A673 (cell line): ENCODE results near the gene DNASE1. TPM values are rescaled to one million over a fixed set of nuclear protein-coding genes. Genes with fewer than 3 reads are reported as not detected.

Experiments used
- BruUV-seq: library from RNA; stranded (reverse); fragments of 400-500 nt; replicated peaks from 2 replicates; lab custom pipeline; 2021; lab: Mats Ljungman, UMichigan
- CTCF ChIA-PET: fragments of 300-600 bp; sonication (Branson Sonifier 250); formaldehyde crosslinking; loops from one replicate; lab custom pipeline; 2022; ENCODE audit warnings: antibody characterized with exemption; lab: Charles Lee
- POLR2A ChIA-PET: fragments of 300-600 bp; sonication (Branson Sonifier 250); formaldehyde crosslinking; loops from one replicate; lab custom pipeline; 2022; ENCODE audit warnings: antibody characterized with exemption; ENCODE audit not compliant: low non-redundant PET; lab: Charles Lee
- DNase-seq: peaks from one replicate; pipeline ENCODE4 v3.0.0-alpha.2; 2015; ENCODE audit warnings: low spot score
- H3K27ac ChIP-seq: fragments of 200-600 bp; sonication (generic); 2 replicates; pipeline ENCODE4 v1.5.1; 2016; ENCODE audit warnings: mixed run types, low read depth, mild to moderate bottlenecking, mixed read lengths, antibody characterized with exemption, low read length; ENCODE audit not compliant: poor library complexity, severe bottlenecking
- H3K27me3 ChIP-seq: fragments of 200-600 bp; sonication (generic); replicated peaks from 2 replicates; pipeline ENCODE4 v1.6.1; 2017; ENCODE audit warnings: mixed run types, low read depth, mild to moderate bottlenecking, mixed read lengths, antibody characterized with exemption, low read length; ENCODE audit not compliant: insufficient read depth, poor library complexity
- H3K36me3 ChIP-seq: fragments of 200-600 bp; sonication (generic); 2 replicates; pipeline ENCODE4 v1.6.1; 2016; ENCODE audit warnings: mixed run types, mild to moderate bottlenecking, mixed read lengths, antibody characterized with exemption, low read length; ENCODE audit not compliant: insufficient read depth, poor library complexity, severe bottlenecking
- H3K4me1 ChIP-seq: fragments of 200-600 bp; sonication (generic); 2 replicates; pipeline ENCODE4 v1.6.1; 2017; ENCODE audit warnings: mixed run types, mild to moderate bottlenecking, mixed read lengths, antibody characterized with exemption, low read length; ENCODE audit not compliant: insufficient read depth, poor library complexity, severe bottlenecking
- H3K4me3 ChIP-seq: fragments of 200-600 bp; sonication (generic); 2 replicates; pipeline ENCODE4 v1.5.1; 2016; ENCODE audit warnings: low read depth, mixed run types, mild to moderate bottlenecking, mixed read lengths, low read length; ENCODE audit not compliant: poor library complexity, severe bottlenecking
- H3K9me3 ChIP-seq: fragments of 200-600 bp; sonication (generic); 2 replicates; pipeline ENCODE4 v1.6.1; 2016; ENCODE audit warnings: mixed run types, low read depth, mild to moderate bottlenecking, mixed read lengths, antibody characterized with exemption, low read length; ENCODE audit not compliant: poor library complexity, severe bottlenecking
- CTCF ChIP-seq: fragments of 300-800, 200-600 bp; sonication (generic); conservative IDR thresholded peaks from 2 replicates; pipeline ENCODE4 v1.5.1; 2017; ENCODE audit warnings: low read depth, mild to moderate bottlenecking, antibody characterized with exemption, low read length, moderate library complexity, mixed read lengths
- EZH2 ChIP-seq: fragments of 200-600 bp; sonication (generic); IDR thresholded peaks from 2 replicates; pipeline ENCODE4 v1.6.1; 2017; ENCODE audit warnings: borderline replicate concordance, low read depth, mild to moderate bottlenecking, mixed read lengths, antibody characterized with exemption, low read length; ENCODE audit not compliant: poor library complexity, severe bottlenecking
- intact Hi-C: fragments of 100-400 bp; cut with micrococcal nuclease; formaldehyde crosslinking; loops from one replicate; pipeline ENCODE4 v1.10.0; 2022; ENCODE audit not compliant: unreplicated experiment
- total RNA-seq: library from RNA; stranded (reverse); gene quantifications from 2 replicates; pipeline ENCODE4 v1.2.3, GENCODE V29; 2021

The DNASE1 gene
- total RNA-seq, 1 experiment from 2014 or later = 17.9 TPM

DNA sequence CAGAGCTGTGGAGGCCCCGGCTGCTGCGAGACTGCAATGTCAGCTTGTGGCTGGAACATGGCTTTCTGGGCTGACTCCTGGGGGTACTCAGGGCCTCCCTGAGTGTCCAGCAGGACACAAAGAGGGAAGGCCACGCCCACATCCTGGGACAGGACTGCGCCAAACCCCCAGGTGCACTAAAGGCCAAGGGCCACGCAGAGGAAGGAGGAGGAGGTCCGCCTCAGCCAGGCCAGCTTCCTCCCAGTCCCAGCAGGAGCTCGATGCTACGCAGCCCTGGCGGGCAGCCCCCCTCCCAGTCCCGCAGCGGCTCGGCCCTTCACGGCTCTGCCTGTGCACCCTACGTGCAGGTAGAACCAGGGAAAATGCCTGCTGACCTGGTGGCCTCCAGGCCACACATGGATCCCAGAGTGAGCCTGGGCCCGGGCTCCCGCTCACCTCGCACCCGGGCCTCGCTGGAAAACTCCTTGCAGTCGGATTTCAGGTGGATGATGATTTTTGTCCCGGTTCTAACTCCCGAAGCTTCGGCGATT lies 21.2 kb downstream of the DNASE1 start:
- POLR2A ChIA-PET = no interaction called here
- H3K4me3 ChIP-seq = no peak overlapping the region
- peaks cover 76% of the 10 kb centered on the region for H3K36me3 ChIP-seq
- no peak for DNase-seq
- intact Hi-C loops = no loop called here
- no TSS peak for BruUV-seq
- H3K9me3 ChIP-seq = no peaks in the 10 kb centered on the region
- no peak for TF ChIP-seq EZH2
- no peak for TF ChIP-seq CTCF
- no peaks in the 10 kb centered on the region for H3K4me1 ChIP-seq
- CTCF ChIA-PET = no interaction called here
- H3K27me3 ChIP-seq = no peaks in the 10 kb centered on the region
- H3K27ac ChIP-seq = no peak overlapping the region

GRCh38 chr16:3677994-3678393 lies 23.5 kb downstream of the DNASE1 start:
- DNase-seq = no peak
- Histone ChIP-seq H3K9me3 (no peaks in the 10 kb centered on the region), H3K36me3 (peaks cover 80% of the 10 kb centered on the region), H3K4me3 (no peak overlapping the region), H3K4me1 (no peaks in the 10 kb centered on the region), H3K27ac (no peak overlapping the region), H3K27me3 (no peaks in the 10 kb centered on the region)
- CTCF ChIA-PET = no interaction called here
- intact Hi-C loops = no loop called here
- TF ChIP-seq CTCF (no peak), EZH2 (no peak)
- BruUV-seq = no TSS peak
- POLR2A ChIA-PET = no interaction called here

- no peak overlapping the region for H3K27ac ChIP-seq
- H3K9me3 ChIP-seq = no peaks in the 10 kb centered on the region
- peaks cover 73% of the 10 kb centered on the region for H3K36me3 ChIP-seq
- CTCF ChIA-PET = no interaction called here
- TF ChIP-seq EZH2 (no peak), CTCF (no peak)
- no peak for DNase-seq
- BruUV-seq = no TSS peak
- H3K4me1 ChIP-seq = no peaks in the 10 kb centered on the region
- H3K4me3 ChIP-seq = no peak overlapping the region
- intact Hi-C loops = no loop called here
- POLR2A ChIA-PET = no interaction called here
- H3K27me3 ChIP-seq = no peaks in the 10 kb centered on the region
Measured at GRCh38 chr16:3681206-3681605, 26.7 kb downstream of the DNASE1 start.
